Activated T-cell treated with anti-CD3 and anti-CD28 coated beads for 48 hours (primary cell): ENCODE data around the gene ECE1.

Experiments used
- DNase-seq: peaks from one replicate; pipeline ENCODE4 v3.0.0-alpha.2; 2020; ENCODE audit warnings: low read depth

The ECE1 gene

DNA sequence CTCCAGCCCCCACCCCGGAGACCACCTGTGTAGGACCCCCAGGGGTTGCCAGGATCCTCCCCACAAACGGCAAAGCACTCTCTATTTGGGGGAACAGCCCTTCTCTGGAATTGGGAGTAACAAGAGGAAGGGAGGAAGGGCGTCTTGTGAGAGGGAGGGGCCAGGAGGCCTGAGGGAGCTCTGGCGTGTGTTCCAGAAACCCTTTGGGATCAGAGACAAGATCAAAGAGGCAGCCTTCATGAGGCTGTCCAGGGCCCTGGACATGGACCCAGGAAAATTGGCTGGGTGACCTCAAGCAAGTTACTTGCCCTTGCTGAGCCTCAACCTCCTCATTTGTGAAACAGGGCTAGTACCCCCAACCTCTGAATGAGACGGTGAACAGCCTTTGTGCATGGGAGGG, 18.1 kb upstream of the ECE1 start:
- no peak for DNase-seq

- DNase-seq = no peak
These were observed 17.5 kb upstream of the ECE1 start for GRCh38 chr1:21307663-21308305.

- no peak for DNase-seq
These were observed 16.9 kb upstream of the ECE1 start for GRCh38 chr1:21307210-21307609.

DNA sequence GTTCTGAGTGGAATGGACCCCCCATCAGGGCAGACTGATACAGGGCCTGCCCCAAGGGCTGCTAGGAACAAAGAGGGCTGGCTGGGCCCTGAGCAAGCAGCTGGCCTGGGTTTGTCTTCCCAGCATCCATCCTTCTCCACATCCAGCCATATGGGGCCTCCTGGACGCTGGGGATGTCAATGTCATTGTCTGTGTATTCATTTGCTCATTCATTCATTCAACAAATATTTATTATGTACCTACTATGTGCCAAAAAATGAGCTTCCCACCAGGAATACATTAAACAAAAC, 15.6 kb upstream of the ECE1 start:
- no peak for DNase-seq

DNA sequence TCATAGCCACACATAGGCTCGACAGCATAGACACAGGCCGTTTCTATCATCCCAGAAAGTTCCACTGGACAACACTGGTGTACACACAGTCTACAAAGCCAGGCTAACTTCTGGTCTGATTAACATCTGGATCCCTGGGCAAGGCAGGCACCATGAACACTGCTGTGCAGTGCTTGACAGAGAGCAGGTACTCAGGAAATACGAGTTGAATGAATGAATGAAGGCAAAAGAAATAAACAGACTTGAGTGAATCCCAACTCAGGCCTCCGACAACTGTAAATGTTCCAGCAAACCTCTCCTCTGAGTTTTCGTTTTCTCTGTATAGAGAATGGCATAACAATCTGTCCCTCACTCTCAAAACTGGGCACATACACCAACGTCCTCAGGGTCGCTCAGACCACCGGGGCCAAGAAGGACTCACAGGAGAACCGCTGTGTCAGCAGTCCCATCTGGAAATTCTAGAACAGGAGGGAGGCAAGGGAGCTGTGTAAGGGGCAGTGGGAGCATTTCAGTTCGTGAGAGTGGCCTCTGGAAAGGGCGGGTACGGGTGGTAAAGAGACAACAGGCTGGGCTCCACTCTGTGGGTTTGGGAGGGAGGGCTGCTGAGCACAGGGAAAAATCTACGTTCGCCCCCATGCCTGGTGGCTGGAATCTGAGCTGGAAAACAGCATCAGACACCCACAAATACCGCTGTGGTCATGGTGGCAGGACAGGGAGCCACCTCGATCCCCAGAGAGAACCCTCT, 15.1 kb upstream of the ECE1 start:
- DNase-seq = no peak

GRCh38 chr1:21304488-21304887, 14.2 kb upstream of the ECE1 start:
- no peak for DNase-seq

DNA sequence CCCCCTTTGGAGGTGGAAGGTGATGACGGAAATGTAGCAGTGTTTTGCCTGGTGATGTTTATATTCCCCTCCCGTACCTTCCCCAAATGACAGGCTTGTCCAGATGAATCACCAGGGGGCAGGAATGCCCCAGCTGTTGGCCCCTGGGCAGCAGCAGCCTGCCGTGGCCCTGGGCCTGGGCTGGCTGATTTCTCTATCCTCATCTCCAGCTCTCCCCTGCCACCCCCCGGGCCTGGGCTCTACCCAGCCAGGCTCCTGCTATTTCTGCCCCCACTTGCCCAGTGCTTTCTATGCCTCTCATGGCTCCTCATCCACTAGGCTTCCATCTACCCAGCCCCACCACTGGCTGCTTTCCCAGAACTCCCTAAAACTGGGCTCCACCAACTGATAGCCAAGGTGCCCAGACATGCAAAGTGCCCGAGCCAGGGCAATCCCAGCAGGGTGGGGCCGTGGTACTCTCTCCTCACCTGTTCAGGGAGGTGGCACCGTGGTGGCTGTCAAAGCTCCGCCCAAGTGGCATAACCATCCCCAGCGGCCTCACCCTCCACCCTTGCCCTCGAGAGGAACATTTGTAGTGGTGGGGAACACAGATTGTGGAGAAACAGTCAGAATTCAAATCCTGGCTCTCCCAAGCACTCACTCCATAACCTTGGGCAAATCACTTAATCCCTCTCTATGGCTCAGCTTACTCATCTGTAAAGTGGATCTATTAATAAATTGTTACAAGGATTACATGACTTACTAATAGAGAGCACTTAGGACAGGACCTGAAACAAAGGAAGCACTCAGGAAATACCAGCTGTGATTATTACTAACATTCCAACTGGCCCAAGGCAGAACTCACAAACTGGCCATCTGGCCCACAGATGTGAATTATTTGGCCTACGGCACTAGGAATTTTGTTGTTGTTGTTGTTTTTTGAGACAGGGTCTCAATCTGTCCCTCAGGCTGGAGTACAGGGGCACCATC, 12.8 kb upstream of the ECE1 start:
- no peak for DNase-seq

- no peak for DNase-seq
These were observed 11.7 kb upstream of the ECE1 start for GRCh38 chr1:21301794-21302440.

DNA sequence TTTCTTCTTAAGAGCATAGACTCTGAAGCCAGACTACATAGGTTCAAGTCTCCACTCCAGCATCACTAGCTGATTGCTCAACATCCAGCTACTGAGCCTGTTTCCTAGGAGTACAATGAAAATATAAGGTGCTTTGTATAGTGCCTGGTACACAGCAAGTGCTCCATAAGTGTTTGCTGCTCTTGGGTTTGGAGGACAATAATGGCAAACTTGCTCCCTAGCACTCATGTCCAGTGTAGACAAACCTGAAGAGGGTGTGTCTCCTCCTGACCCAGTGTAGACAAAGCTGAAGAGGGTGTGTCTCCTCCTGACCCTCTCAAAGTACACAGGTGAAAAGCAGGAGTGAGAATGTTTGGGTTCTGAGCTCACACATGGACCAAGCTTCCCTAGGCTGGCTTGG, 10.5 kb upstream of the ECE1 start:
- no peak for DNase-seq

- DNase-seq = no peak
These were observed 9.6 kb upstream of the ECE1 start for GRCh38 chr1:21299780-21300395.

GRCh38 chr1:21298981-21299391, 8.7 kb upstream of the ECE1 start:
- DNase-seq = no peak

DNA sequence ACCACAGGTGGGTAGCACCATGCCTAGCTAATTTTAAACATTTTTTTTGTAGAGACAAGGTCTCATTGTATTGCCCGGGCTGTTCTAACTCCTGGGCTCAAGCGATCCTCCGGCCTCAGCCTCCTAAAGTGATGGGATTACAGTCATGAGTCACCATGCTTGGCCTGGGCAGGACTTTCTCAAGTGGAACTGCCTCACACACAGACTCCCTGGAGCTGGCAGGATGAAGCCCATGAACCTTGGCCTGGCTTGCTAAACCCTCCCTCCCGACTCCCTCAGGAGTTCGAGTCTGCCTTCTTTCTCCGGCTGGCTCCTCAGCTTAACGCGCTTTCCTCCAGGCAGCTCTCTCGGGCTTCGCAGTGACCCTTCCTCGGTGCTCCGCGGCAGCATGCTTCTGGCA, 7.7 kb upstream of the ECE1 start:
- no peak for DNase-seq

GRCh38 chr1:21296509-21297354, 6.5 kb upstream of the ECE1 start:
- DNase-seq = no peak

GRCh38 chr1:21295545-21295944, 5.3 kb upstream of the ECE1 start:
- DNase-seq = no peak

- peak; percentile 49 for DNase-seq
These were observed 4.7 kb upstream of the ECE1 start for GRCh38 chr1:21295002-21295401.

DNA sequence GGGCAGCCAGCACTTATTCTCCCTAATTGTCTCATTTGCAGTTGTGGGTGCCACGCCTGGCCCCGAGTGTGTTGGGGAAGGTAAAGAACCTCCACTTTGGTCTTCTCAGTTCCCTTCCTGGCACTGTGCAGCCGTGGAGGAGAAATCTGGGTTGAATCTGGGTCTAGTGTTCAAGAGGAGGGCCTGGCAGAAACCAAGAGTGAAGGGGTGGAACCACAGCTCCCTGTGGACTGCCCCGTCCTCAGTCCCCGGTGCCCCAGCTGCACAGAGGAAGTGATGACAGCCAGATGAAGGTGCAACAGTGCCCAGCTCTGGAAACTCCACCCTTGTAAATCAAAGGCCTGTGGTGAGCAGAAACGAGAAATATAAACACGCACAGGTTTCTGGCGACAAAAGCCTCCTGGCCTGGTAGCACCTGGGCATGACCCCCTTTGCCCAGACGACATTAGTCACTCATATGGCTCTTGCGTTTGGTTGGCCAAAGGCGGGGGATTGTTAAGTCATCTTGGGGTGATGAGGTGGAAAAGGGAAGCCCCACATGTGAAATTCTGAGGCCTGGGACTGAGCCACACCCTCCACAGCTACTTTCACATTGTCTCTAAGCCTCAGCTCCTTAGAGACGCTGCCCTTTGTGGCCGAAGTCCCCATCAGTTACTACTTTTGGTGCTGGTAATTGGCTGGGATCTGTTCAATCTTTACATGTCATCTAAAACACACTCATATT, 4.2 kb upstream of the ECE1 start:
- DNase-seq = peak; percentile 80

- peak; percentile 84 for DNase-seq
These were observed 3.4 kb upstream of the ECE1 start for GRCh38 chr1:21293537-21294265.

GRCh38 chr1:21292984-21293536, 2.8 kb upstream of the ECE1 start:
- DNase-seq = peak; percentile 50

DNA sequence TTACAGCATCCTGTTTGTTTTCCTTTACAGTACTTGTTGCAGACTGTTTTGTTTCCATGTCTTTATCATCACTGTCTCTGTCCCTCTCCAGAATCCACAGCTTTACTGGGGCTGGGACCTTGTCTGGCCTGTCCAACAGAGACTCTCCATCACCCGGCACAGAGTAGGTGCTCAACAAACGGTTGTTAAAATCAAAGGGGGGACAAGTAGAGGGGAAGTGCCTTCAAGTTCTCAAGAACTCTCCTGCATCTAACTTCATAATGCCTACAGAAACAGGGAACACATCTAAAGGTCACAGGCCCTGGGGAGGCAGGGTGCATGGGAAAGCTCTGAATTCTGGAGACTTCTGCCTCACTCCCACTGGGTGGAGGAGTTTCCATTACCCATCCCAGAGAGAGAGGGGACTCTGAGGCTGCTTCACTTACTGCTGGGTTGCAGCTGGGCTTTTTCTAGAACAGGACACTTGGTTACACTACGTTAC, 2.3 kb upstream of the ECE1 start:
- no peak for DNase-seq
